NCI-H2196 (cell line): ENCODE data around the gene PCSK2.
A peak's percentile ranks its signal among the peaks of the same experiment; 100 is the strongest.

Source experiments
- DNase-seq: peaks from one replicate; lab custom pipeline; 2025; ENCODE audit not compliant: unreplicated experiment; lab: John Stamatoyannopoulos, UW

PCSK2 gene

GRCh38 chr20:17442588-17442987 lies 215.7 kb downstream of the PCSK2 start:
- DNase-seq: peak; percentile 24

DNA sequence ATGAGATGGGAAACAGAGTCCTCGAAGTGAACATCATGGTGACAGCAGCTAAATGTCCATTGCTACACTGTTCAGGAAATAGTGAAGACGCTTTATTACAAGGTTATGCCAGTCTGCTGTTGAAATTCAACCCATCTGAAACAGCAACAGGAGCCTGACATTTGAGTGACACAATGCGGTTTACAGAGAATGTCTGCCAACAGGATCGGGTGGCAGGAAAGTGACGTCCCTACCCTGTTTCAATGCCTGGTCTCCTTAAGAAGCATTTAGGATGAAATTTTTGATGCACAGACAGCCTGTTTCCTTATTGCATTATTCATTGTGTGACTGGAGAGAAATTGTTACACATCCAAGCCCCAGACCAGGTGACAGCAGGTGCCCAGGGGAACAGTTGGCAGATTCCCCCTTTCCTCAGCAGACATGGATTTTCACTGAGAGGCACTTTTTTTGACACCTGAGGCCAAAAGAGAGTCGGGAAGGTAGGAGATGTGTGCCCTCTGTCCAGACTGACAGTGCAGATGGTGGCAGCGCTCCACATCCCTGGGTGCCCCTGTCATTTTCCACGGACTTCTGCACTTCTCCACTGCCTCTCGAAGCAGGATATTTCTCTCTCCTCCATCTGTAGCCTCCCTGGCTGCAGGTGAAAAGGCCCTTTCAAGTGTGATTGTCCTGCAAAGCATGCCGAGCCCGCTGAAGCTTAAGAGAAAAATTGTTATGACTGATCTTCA lies 216.5 kb downstream of the PCSK2 start:
- DNase-seq: no peak

DNA sequence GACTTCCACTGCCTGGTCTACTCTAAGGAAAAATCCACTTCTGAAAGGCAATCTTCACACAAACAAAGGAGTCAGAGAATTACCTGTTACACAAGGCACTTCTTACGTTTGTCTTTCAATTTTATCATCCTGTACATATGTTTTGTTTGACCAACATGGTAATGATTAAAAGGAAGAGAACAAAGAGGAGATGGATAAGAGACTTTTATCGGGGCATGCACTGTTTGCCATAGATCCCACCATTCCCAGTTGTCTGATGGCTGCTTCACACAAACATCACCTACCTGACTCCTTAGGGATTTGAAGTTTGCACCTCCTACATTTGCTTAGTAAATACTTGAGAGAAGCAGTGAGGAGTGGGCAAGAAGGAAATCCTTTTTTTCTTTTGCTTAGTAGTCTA lies 217.3 kb downstream of the PCSK2 start:
- DNase-seq: no peak

DNA sequence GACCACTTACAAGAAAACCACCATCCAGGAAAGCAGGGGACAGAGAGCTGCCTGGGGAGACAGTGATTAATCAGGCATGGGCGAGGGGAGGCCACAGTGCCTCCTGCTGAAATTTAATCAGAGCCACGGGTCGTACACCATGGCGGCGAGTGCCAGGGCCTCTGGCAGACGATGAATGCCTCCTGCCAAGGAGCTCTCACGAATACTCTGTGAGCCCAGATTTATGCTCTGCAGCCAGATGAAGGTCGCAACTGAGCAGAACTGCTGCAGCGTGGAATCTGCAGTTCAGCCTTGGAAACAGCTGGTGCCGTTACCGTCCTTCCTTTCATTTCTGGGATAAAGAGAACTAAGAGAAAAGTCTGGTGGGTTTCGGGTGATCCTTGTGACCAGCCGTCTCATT lies 218.7 kb downstream of the PCSK2 start:
- no peak for DNase-seq

DNA sequence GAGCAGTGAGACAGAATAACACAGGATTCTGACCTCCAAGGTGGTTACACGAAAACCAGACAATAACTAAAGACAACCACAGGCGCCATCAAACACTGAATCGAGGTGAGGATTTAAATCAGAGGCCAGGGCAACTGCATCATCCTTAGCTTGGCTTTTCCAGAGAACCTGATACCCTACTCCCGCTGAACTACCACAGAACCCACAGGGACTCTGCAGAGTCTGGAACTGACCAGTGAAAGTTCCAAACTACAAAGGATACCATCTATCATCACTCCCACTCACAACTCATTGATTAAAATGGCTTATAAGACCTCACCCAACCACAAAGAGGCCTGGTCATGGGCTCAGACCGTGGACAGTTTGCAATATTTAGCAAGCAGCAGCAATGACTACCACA lies 219.3 kb downstream of the PCSK2 start:
- DNase-seq: no peak

GRCh38 chr20:17448071-17448470 lies 221.2 kb downstream of the PCSK2 start:
- no peak for DNase-seq

GRCh38 chr20:17449031-17449430 lies 222.2 kb downstream of the PCSK2 start:
- no peak for DNase-seq

DNA sequence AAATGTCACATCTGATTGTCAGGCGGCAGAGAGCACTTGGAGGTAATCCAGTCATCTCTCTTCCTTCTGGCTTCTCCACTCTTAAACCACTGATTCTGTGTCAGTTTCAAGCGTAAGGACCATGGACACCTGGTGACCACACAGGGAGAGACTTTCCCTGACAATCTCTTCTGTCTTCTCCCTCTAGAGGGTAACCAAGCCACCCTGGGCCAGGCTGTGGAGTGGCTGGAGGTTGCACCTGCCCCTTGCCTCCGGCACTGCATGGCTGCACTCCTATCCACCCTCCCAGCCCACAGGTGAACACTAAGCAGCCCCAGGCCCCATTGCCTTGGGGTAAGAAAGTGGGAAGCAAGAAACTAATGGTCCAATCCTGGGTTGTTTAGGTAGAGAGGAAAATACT lies 225.6 kb downstream of the PCSK2 start:
- no peak for DNase-seq

- DNase-seq: no peak
Observed at GRCh38 chr20:17453592-17453991, 226.8 kb downstream of the PCSK2 start.

DNA sequence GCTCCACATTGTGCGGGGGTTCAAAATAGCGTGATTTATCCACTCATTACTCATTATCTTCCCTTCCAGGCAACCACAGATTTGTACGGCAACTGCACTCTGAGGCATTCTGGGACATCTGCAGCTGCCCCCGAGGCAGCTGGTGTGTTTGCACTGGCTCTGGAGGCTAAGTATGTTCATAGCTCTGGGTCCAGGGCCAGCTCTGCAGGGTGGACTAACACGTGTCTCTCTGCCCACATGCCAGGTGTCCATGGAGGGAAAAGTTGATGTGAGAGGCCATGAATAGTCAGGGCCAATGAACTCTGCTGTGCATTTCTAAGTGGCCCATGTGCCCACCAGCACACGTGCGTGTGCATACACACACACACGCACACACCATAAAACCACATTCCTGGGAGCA lies 229.4 kb downstream of the PCSK2 start:
- DNase-seq: no peak

DNA sequence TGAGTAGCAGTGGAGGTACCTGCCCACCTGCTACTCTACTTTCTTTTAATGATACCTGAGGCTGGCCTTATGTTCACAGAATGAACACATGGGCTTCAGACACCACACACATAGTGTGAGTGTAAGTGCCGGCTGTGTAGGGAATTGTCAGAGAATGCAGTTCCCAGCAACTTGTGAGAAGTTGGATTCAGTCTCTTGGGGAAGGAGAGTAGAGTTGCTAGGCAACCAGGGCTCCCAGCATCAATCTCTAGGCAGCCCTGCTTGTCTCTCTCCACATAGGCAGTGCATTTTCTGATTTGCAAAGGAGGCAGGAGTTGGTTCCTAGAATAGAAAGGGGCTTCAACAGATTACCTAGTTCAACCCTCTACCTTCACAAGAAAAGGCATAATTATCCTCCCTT lies 230.2 kb downstream of the PCSK2 start:
- no peak for DNase-seq

DNA sequence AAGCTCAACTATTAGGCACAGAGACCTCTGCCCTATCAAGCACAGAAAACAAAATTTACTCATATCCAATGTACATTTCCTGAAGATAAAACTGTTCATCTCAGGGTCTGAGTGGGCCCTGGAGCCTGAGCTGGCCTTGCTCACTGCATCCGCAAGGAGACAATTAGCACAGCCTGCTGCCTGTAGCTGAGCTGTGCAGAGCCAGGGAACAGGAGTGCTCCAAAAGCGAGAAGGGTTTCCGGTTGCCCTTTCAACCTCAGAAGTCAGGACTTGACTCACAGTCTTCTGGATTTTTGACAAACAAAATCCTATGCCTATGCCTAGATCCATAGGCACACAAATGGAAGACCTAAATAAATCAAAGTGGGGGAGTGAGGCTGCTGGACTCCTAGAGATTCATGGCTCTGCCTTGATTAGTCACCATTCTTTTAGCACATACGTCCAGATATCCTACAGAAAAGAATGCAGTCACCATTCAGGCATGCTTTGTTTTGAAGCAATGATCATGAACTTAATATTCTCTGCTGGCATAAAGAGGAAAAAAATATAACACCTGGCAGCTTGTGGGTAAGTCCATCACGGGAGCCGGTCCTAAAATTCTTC lies 230.8 kb downstream of the PCSK2 start:
- DNase-seq: no peak

- no peak for DNase-seq
Observed at GRCh38 chr20:17460119-17460518, 233.3 kb downstream of the PCSK2 start.

- DNase-seq: no peak
Observed at GRCh38 chr20:17461941-17462340, 235.1 kb downstream of the PCSK2 start.

GRCh38 chr20:17463711-17464110 lies 236.9 kb downstream of the PCSK2 start:
- no peak for DNase-seq

- no peak for DNase-seq
Observed at GRCh38 chr20:17465236-17465635, 238.4 kb downstream of the PCSK2 start.

DNA sequence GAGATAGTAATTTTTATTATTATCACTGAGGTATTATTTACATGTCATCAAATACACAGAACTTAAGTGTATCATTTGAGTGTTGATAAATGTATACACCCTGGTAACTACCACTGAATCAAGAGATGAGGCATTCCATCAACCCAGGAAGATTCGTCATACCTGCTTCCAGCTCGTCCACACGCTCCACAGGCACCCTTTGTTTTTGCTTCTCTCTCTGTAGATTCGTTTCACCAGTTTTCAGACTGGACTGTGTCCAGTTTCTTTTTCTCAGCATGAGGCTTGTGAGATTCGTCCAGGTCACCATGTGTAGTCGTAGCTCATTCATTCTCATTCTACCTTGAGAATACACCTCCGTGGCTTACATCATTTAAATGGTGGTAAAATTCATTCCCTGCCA lies 239.8 kb downstream of the PCSK2 start:
- DNase-seq: no peak

DNA sequence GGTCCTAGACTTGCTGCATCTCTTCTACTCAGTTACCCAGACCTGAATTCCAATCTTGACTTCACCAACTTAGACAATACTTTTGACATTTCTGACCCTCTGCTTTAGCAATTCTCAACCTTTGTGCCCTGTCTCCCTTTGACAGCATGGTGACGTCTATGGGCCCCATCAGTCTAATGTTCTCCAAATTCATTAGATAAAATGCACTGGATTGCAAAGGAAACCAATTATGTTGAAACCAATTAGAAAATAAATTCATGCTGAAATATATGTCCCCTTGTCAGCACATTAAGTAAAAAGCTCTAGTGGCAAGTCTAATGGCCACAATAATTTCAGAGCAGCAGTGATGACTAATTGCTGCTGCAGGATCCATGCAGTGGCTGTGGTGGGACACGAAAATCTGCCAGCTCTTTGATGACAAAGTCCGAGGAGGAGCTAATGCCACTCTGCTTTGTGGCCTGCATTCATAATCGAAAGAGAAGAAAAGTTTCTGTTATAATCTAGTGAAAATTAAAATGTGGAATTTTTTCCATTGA lies 240.3 kb downstream of the PCSK2 start:
- no peak for DNase-seq

- DNase-seq: no peak
Observed at GRCh38 chr20:17468073-17468840, 241.4 kb downstream of the PCSK2 start.

GRCh38 chr20:17469246-17470030 lies 242.6 kb downstream of the PCSK2 start:
- no peak for DNase-seq

- DNase-seq: no peak
Observed at GRCh38 chr20:17470521-17470920, 243.7 kb downstream of the PCSK2 start.
